ENCODE results near the gene SKOR1.

Gene SKOR1

DNA sequence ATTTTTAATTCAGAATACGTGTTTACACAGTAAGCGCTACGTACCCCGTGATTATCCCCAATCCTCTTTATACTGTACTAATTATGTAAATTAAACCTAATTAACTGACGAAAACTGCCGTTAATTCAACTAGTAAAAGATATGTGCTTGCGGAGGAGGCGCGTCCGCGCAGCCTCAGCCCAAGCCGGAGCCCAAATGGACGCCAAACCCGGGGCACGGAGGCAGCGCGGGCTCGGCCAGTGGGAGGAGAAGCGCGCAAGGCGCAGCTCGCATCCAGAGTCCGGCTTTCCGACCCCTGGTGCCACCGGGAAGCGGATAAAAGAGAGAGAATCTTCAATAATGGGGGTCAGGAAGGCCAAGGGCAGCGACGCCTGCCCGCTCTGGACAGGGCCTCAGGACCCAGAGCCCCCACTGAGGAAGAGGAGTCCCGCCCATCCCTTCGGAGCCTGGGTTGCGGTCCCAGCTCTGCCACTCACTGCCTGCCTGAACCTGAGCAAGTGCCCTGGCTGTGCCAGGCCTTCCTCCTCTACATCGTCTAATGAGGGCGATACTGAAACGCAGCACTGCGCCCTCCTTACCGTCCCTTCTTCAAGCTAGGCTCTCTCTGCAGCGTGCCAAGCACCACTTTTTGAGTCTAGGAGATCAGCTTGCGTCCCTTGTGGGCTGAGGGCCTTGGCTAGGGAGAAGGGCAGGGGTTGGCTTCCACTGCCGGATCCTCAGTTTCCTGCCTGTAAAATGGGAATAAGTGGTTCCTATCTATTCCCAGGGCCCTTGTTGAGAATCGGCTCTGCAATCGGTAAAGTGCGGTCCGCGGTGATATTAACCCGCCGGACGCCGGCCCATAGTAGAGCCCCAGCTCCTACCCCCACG is 5.0 kb upstream of the SKOR1 start:
- DNase-seq (ENCODE audit: low read depth): no peak

DNA sequence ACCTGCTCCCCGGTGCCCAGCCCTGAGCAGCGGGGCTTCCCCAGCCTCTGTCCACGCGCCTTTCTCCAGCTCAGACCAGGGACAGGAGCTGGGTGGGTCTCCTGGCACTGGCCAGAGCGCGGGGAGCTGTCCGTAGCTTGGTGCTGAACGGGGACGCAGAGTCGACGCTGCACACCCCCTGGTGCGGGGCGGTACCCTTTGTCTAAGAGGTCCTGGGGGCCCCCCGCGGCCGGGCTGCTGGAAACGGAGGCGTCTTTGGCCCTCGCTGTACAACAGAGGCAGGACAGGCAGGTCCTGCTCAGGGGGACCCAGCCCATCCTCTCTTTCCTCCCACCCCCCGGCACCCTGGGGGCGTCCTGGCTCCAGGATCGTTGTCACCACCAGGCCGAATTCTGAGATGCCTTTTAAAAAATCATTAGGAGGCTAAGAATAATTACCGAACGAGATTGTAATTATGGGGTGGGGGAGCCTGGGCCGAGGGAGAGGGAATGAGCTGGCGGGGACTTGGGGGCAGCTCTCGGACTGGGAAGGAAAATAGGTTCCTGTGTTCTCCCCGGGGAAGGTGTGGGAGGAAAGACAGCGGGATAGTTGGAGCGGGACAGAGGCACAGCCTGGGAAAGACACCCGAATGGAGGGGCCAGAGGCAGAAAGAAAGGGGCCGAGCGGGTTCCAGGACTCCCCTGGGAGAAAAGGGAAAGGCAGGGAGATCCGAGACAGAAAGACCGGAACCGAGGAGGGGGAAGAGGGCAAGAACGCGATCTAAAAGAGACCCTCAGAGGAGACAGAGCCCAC is 4.1 kb upstream of the SKOR1 start:
- DNase-seq (ENCODE audit: low read depth): no peak

DNA sequence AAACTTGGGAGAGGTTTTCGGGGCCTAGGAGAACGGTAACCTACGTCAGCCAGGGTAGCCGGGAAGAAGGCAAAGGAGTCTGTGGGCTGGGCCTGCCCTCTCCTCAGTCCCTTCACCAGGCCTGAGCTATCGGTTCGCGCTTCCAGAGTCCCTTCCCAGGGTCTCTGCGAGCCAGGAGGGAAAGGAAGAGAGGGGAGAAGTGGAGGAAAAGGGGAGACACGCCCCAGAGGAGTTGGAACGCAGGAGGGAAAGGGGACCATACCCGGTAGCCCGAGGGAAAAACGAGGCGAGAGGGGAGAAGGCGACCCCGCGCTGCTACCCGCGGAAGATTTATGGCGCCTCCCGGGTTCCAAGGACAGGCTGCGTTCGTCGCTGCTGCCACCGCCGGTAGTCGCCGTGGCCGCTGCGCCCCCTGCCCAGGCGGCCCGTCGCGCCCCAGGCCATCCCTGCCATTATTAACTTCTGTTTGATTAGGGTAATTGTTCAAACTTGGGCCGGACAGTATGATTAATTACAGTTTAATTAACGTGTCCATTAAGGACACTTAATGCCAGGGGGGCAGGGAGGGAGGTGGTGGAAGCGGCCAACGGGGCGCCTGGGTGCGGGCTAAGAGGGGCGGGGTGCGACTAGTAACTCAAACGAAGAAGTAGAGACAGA is 3.4 kb upstream of the SKOR1 start:
- DNase-seq (ENCODE audit: low read depth): no peak

DNA sequence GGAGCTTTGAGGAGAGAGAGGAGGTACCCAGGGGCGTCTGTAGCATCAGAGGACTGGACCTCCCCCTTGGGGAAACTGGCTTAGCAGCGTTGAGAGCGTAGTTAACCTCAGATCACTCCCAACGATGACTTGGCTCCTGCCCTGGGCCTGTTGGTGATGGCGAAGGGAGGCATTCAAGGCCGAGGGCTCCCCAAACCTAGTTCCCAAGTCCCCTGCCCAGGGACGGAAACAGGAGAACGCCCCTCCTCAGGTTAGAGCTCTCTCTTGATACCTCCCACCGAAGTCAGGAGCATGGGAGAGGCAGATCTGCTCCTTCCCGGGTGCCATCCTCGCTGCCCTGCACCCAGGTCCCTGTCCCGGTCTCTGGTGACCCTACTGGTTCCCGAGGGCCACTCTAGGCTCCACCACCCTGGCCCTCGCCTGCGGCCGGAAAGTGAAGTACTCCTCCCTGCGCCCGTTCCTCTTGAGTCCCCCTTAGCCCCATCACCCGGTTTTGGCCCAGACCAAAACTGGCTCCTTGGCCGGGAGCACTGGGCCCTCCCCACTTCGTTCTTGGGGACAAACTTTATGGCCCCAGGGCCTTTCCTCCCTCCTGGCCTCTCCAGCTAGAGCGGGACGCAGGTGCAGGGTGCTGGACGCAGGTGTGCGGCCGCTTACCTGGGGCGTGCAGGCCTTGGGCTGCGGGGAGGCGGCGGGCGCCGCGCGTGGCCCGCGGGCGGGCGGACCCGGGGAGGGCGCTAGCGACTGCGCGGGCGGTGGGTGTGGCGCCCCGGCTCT is 2.6 kb upstream of the SKOR1 start:
- no peak for DNase-seq (ENCODE audit: low read depth)

DNA sequence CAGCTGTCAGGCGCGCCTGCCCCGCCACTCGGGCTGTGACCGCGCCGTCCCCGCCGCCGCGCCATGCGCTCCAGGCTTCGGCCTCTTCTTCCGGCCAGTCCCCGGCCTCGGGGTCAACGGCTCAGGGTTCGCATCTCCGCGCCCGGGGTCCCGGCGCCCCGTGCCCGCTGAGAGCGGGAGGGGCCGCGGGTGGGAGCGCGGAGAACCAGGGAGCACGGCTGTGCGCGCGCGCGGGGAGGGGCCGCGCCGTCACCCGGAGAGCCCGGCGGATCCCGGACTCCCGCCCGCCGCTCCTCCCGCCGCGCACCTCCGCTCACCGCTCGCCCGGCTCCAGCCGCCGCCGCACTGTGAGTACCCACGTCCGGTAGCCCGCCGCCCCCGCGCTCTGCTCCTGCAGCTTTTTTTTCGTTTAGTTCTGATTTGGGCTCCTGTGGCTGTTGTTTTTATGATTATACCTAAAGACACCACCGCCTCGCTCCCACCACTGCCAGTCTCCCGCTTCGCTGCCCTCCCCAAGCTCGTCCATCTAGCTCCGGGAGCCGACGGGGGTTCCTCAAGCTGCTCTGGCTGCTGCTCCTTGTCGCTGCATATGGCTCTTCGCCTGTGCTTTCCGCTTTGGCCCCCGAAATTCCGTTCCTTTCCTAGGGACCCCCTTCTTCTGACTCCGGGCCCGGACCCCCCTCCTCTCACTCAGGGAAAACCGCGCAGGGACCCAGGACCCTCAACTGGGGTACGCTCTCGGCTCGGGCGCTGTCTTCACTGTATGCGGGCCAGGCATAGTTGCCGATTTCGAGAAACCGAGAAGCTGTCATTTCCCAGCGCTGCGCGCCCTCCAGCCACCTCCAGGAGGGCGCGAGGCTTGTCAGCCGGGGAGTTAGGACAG is 1.8 kb upstream of the SKOR1 start:
- no peak for DNase-seq (ENCODE audit: low read depth)

DNA sequence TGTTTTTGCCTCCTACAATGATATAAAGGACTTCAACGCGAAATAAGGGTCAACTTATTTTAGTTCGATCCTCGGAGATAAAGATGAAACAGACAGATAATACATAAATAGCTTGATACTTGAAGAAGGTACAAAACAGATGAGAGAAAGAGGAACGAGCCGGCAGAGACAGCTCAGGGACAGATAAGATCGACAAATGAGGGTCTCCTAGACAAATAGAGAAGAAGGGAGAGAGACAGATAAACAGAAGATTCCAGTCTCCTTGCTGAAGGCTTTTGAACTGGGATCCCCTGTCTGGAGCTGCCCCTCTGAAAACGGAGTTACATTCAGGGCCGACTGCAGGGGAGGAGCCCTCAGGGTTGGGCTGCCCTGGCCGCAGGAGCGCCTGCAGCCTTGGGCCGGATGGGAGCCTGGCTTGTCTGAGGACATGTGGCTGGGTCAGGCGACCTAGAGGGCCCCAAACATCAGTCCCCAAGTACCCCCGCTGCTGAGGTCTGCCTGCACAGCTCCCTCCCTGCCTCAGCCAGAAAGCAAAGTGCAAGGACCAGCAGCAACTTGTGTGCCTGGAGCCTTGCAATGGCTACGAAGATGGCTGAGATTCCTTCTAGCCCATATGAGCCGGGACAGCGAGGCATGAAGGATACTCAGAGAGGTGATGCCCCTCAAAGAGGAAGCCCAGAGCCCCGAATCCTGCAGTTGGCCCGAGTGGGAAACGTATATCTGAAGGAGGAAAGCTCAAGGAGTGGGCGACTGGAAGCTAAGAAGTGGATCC is 926 bp upstream of the SKOR1 start:
- no peak for DNase-seq (ENCODE audit: low read depth)

DNA sequence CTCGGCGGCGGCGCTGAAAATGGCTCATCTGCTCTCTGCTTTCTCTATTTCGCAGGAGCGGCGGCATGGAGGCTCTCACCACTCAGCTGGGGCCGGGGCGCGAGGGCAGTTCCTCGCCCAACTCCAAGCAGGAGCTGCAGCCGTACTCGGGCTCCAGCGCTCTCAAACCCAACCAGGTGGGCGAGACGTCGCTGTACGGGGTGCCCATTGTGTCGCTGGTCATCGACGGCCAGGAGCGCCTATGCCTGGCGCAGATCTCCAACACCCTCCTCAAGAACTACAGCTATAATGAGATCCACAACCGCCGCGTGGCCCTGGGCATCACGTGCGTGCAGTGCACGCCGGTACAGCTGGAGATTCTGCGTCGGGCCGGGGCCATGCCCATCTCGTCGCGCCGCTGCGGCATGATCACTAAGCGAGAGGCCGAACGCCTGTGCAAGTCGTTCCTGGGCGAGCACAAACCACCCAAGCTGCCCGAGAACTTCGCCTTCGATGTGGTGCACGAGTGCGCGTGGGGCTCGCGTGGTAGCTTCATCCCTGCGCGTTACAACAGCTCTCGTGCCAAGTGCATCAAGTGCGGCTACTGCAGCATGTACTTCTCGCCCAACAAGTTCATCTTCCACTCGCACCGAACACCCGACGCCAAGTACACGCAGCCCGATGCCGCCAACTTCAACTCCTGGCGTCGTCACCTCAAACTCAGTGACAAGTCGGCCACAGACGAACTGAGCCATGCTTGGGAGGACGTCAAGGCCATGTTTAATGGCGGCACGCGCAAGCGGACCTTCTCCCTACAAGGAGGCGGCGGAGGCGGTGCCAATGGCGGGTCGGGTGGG is 790 bp downstream of the SKOR1 start:
- no peak for DNase-seq (ENCODE audit: low read depth)

DNA sequence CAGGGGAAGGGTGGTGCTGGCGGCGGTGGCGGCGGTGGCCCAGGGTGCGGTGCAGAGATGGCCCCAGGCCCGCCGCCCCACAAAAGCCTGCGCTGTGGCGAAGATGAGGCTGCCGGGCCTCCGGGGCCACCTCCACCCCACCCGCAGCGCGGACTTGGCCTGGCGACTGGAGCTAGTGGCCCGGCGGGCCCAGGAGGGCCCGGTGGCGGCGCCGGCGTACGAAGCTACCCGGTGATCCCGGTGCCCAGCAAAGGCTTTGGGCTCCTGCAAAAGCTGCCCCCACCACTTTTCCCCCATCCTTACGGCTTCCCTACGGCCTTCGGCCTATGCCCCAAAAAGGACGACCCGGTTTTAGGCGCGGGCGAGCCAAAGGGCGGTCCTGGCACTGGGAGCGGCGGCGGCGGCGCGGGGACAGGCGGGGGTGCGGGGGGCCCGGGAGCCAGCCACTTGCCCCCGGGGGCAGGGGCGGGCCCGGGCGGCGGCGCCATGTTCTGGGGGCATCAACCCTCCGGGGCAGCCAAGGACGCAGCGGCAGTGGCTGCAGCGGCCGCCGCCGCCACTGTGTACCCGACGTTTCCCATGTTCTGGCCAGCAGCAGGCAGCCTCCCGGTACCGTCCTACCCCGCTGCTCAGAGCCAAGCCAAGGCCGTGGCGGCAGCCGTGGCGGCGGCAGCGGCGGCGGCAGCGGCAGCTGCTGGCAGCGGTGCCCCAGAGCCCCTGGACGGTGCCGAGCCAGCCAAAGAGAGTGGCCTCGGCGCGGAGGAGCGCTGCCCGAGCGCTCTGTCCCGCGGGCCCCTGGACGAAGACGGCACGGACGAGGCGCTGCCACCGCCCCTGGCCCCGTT is 1.6 kb downstream of the SKOR1 start:
- no peak for DNase-seq (ENCODE audit: low read depth)

DNA sequence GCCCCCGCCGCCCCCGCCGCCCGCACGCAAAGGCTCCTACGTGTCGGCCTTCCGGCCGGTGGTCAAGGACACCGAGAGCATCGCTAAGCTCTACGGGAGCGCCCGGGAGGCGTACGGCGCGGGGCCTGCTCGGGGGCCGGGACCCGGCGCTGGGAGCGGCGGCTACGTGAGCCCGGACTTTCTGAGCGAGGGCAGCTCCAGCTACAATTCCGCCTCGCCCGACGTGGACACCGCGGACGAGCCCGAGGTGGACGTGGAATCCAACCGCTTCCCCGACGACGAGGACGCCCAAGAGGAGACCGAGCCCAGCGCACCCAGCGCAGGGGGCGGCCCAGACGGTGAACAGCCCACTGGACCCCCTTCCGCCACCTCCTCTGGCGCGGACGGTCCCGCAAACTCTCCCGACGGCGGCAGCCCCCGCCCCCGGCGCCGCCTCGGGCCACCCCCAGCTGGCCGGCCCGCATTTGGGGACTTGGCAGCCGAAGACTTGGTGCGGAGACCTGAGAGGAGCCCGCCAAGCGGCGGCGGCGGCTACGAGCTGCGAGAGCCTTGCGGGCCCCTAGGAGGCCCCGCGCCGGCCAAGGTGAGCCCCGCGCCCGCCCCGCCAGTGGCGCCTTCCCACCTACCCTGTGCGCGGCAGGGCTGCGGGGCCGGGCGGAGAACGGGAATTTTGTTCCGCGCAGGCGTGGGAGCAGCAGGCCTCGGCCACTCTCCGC is 2.4 kb downstream of the SKOR1 start:
- DNase-seq (ENCODE audit: low read depth): no peak

DNA sequence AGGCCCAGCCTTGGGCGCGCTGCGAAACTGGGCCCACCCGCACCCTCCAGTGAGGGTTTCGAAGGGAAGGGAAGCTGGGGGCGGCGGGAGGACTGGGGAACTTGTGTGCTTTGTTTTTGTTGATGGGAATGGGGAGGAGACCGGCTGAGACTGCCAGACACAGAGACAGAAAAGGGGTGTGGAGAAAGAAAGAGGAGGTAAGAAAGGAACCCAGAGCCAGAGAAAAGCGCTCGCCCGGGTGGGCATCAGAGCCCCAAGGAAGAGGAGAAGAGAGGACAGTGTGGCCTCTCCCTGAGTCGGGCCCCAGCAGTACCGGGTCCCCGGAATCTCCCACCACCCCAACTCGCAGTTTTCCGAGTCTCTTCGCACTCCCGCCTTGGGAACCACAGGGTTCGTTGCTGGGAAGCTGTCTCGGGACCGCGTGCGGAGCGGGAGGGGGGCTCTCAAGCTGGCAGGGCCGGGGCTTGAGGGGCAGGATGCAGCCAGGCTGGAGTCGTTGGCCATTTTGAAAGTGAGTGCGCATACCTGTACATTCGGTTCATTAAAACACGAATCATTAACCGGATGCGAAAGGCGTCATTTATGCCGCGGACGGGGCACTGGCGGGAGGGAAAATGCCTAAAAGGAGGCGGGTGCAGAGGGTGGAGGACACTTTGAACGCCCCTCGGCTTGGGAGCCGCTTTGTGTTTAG is 3.1 kb downstream of the SKOR1 start:
- no peak for DNase-seq (ENCODE audit: low read depth)

DNA sequence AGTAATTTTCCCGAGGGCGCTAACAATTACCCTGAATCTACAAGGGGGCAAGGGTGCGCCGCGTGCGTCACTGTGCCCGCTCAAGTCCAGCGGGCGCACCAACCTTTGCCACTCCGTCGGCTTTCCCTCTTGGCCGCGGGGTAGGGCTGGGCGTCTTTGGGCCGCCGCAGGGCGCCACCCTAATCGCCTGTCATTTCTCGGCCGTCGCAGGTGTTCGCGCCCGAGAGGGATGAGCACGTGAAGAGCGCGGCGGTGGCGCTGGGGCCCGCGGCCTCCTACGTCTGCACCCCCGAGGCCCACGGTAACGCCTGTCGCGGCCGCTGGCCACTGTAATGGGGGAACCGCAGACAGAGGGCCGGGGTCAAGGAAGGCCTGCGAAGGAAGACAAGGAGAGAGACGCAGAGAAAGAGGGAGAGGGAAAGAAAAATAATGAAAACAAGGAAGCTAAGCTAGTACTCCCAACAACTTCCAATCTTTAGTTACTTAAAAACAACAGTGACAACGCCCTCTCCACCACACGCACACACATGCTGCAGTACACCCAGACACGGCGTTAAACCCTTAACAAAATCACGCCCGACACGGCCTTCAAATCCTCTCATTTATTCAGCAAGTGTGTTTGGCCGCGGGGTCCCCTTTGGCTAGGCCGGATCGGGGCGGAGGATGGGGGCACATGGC is 3.8 kb downstream of the SKOR1 start:
- DNase-seq (ENCODE audit: low read depth): no peak

DNA sequence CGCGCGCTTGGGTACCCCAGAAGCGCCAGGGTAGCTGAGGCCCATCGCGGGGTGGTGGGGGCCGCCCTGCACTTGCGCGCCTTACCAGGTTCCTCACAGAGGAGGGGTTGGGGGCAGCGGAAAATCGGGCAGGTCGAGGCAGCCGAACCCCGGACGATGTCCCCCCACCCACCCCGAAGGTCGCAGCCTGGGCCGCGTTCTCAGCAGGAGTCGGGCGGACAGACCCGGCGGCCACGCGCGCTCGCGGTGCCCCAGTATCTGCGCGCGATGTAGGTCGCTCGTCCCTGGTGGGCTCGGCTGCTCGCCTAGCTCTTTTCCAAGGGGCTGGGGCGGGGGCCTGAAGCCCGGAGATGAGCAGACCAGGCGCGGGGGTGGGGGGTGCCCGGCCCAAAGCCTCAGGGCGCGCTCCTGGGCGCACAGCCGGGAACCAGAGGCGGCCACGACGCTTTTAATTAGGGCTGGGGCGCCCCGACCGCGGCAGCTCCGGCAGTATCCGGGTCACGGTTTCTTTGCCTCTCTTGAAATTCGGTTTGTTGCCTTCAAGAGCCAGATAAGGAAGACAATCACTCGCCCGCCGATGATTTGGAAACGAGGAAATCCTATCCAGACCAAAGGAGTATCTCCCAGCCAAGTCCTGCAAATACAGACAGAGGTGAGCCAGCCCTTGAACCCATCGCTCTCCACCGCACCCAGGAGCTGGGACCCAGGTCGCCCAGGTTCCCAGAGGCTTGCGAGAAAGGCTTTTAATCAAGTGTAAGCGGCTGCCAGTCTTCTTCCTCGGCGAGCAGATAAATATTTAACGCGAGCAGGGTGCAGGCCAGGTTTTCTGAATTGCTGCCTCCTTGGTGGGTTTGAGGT is 4.6 kb downstream of the SKOR1 start:
- DNase-seq (ENCODE audit: low read depth): no peak

DNA sequence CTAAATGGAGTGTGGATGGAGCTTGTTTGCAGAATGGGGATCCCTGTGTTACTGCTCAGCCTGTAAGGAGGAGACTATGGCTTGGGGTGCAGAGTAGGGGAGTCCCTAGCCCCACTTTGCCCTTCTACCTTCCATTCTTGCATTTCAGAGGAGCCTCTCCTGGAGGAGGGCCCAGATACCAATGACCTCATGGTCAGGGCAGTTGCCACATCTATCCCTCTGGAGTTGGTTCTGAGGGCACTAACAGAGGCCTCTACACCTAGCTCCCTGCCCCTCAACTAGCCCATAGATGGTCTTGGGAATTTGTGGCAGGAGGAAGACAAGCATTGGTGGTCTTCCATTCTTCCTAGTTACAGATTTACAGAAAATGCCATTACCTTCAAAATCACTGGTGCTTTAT is 6.1 kb downstream of the SKOR1 start:
- DNase-seq (ENCODE audit: low read depth): no peak

DNA sequence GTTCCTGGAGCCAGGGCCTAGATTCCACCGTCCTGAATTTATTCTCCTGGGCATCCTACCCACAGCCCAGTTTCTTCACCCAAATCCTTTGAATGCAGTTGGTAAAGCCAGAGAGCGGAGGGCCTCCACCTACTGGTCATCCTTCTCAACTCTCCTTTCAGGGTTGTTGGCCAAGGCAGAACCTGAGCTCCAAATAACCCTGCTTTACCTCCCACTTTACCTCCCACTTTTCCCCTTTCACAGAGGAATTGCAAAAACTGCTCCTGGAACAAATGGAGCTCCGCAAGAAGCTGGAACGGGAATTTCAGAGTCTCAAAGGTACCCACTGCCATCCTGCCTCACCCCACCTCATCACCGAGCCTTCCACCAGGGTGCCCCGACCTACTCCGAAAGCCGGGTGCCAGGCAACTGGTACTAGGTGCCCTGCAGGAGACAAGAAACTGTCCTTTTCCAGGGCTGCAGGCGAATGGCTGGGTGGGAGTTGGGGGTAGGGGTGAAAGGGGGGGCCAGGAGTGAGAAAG is 6.8 kb downstream of the SKOR1 start:
- DNase-seq (ENCODE audit: low read depth): no peak
